ENCODE results near the gene NR0B1.

DNA sequence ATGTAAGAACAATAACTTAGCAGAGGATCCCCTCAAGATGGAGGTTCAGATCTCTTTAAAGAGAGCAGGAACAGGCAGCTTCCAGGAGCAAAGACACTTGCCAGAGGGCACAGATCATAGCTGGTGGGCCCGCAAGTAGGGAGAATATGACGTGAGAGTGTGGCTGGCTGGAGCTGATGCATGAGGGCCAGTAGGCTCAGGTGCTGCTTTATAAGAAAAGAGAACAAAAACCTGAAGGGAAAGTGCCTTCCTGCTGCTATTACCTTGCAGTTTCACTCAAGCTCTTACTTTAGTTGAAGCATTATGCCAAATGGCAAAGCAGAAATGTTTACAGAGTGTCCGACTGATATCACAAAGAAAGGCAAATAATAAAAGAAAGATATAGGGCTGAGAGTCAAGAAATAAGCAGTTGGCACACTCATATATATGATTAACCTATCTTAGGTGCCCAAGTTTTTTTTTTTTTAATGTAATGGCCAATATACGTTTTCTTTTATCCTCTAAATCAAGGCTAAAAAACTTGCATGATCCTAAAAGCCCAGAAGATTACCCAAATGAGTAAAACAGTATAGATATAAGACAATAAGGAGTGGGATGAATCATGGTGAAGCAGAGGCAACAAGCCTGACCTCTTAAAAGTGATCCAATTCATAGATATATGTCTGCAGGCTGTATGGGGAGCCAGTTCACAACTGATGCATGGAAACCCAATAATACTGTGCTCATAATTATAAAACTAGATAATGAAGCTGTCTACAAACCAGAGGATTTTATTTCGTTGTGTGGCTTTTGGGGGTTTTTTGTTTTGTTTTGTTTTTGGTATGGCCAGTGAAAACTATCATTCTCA lies 12.6 kb downstream of the NR0B1 start:
- TF ChIP-seq, protein P1, sequence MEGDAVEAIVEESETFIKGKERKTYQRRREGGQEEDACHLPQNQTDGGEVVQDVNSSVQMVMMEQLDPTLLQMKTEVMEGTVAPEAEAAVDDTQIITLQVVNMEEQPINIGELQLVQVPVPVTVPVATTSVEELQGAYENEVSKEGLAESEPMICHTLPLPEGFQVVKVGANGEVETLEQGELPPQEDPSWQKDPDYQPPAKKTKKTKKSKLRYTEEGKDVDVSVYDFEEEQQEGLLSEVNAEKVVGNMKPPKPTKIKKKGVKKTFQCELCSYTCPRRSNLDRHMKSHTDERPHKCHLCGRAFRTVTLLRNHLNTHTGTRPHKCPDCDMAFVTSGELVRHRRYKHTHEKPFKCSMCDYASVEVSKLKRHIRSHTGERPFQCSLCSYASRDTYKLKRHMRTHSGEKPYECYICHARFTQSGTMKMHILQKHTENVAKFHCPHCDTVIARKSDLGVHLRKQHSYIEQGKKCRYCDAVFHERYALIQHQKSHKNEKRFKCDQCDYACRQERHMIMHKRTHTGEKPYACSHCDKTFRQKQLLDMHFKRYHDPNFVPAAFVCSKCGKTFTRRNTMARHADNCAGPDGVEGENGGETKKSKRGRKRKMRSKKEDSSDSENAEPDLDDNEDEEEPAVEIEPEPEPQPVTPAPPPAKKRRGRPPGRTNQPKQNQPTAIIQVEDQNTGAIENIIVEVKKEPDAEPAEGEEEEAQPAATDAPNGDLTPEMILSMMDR (IDR thresholded peaks at IDR 0.05; ENCODE audit: poor library complexity), result no peak
- no peak for TF ChIP-seq EZH2 (IDR thresholded peaks at IDR 0.05; ENCODE audit: borderline replicate concordance)
- TF ChIP-seq EZH2phosphoT487 (IDR thresholded peaks at IDR 0.05; ENCODE audit: low read depth, severe bottlenecking, unreplicated experiment), result no peak

Measured in hepatocyte (in vitro differentiated cells).